GM06990 (cell line): Measurements from ENCODE around the gene LENG8.

Experiments used
- DNase-seq: peaks from one replicate; pipeline ENCODE4 v3.0.0-alpha.2; 2011; ENCODE audit not compliant: insufficient read length; ENCODE audit errors: extremely low read depth
- H3K27me3 ChIP-seq: replicated peaks from 2 replicates; pipeline ENCODE4 v1.6.0; 2011; ENCODE audit warnings: low read length; ENCODE audit not compliant: control insufficient read depth, insufficient read depth
- H3K36me3 ChIP-seq: 2 replicates; pipeline ENCODE4 v1.5.1; 2011; ENCODE audit warnings: low read length; ENCODE audit not compliant: control insufficient read depth, insufficient read depth
- H3K4me3 ChIP-seq: replicated peaks from 2 replicates; pipeline ENCODE4 v1.5.1; 2011; ENCODE audit warnings: low read depth, mild to moderate bottlenecking, control low read depth, low read length
- TF ChIP-seq, protein P1 (sequence below): IDR thresholded peaks from 2 replicates; pipeline ENCODE4 v1.5.1; 2011; ENCODE audit warnings: low read length, control low read depth, mild to moderate bottlenecking, inconsistent platforms; ENCODE audit not compliant: insufficient read depth, poor library complexity, severe bottlenecking

LENG8 gene

DNA sequence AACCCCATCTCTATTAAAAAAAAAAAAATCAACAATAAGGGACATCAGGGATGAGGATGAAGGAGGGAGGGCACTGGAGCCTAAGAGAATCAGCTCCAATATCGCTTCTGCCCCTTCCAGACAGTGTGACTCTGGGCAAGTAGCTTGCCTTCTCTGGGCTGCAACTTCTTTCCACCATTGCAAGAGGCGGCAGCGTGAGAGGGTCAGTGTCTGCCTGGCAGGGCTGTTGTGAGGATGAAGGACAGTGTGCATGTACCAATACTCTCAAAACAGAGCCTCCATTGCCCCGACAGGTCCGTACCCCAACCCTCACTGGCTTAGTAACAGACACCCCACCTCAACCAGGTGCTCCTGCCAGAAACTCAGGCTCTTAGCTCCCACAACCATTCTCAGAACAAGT lies 15.3 kb upstream of the LENG8 start:
- DNase-seq: no peak
- TF ChIP-seq, protein P1, sequence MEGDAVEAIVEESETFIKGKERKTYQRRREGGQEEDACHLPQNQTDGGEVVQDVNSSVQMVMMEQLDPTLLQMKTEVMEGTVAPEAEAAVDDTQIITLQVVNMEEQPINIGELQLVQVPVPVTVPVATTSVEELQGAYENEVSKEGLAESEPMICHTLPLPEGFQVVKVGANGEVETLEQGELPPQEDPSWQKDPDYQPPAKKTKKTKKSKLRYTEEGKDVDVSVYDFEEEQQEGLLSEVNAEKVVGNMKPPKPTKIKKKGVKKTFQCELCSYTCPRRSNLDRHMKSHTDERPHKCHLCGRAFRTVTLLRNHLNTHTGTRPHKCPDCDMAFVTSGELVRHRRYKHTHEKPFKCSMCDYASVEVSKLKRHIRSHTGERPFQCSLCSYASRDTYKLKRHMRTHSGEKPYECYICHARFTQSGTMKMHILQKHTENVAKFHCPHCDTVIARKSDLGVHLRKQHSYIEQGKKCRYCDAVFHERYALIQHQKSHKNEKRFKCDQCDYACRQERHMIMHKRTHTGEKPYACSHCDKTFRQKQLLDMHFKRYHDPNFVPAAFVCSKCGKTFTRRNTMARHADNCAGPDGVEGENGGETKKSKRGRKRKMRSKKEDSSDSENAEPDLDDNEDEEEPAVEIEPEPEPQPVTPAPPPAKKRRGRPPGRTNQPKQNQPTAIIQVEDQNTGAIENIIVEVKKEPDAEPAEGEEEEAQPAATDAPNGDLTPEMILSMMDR: no peak
- Histone ChIP-seq H3K4me3 (no peak overlapping the region), H3K36me3 (no peaks in the 10 kb centered on the region), H3K27me3 (no peaks in the 10 kb centered on the region)

DNA sequence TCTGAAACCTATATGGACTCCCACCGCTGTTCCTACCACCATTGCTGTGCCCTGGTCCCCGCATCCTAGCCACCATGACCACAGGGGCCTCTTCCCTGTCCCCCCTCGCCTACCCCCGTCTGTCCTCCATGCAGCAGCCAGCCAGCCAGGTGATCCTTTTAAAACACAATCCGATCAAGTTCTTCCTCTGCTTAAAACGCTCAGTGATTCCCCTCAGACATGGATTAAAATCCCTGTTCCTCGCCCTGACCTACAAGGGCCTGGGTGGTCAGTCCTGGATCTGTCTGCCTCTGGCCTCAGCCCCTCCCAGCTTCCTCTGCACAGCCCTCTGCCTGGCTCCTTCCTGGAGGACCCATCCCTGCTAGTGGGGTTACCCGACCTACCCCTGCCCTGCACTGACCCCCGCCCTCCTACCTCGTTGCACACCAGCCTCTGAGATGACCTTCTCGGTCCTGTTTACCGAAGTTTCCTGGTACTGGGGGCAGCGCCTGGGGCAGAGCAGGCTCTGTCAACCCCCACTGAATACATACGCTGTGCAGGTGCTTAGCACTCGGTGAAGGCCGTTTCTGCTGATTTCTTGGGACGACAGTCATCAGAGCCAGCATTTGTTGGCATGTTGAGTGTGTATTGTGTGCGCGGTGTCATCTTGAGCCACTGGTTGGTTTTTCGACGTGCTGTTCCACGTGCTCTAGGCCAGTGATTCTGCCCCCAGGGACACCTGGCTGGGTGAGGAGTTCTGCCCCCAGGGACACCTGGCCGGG lies 14.7 kb upstream of the LENG8 start:
- Histone ChIP-seq H3K27me3 (no peaks in the 10 kb centered on the region), H3K36me3 (no peaks in the 10 kb centered on the region; the same call in 1 of the 2 replicates), H3K4me3 (no peak overlapping the region)
- TF ChIP-seq, protein P1: no peak
- DNase-seq: no peak

DNA sequence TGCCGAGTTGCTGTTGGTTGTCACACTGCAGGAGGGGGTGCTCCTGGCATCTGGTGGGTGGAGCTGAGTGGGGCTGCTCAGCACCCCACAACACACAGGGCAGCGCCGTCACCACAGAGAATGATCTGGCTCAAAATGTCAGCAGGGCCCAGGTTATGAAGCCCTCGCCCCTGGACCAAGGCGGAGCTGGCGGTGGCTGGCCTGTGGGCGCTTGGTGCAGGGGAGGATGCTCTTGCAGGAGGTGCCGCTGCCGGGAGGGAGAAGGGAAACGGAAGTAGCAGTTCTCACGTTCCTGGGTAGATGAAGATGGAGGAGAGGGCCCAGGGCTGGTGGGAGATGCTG lies 14.2 kb upstream of the LENG8 start:
- H3K4me3 ChIP-seq: no peak overlapping the region
- TF ChIP-seq, protein P1: no peak
- DNase-seq: no peak

DNA sequence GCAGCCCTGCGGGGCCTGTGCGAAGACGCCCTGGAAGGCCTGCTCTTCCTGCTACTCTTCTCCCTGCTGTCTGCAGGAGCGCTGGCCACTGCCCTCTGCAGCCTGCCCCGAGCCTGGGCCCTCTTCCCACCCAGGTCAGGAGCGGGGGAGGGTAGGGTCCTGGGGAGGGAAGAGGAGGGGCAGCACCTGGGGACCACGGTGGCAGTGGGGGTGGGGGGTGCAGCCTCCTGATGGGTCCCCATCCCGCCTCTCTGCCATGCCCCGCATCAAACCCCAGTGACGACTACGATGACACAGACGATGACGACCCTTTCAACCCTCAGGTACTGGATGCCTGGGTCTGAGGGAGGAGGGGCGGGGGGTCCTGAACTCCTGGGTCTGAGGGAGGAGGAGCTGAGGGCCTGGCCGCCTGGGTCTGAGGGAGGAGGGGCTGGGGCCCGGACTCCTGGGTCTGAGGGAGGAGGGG lies 13.4 kb upstream of the LENG8 start:
- Histone ChIP-seq H3K36me3 (peaks cover under 1% of the 10 kb centered on the region), H3K4me3 (no peak overlapping the region), H3K27me3 (no peaks in the 10 kb centered on the region)
- TF ChIP-seq, protein P1: no peak
- DNase-seq: no peak

More for the DNA sequence above, 14.2 kb upstream of the LENG8 start:
- H3K27me3 ChIP-seq: no peaks in the 10 kb centered on the region
- no peaks in the 10 kb centered on the region; the same call in 1 of the 2 replicates for H3K36me3 ChIP-seq

DNA sequence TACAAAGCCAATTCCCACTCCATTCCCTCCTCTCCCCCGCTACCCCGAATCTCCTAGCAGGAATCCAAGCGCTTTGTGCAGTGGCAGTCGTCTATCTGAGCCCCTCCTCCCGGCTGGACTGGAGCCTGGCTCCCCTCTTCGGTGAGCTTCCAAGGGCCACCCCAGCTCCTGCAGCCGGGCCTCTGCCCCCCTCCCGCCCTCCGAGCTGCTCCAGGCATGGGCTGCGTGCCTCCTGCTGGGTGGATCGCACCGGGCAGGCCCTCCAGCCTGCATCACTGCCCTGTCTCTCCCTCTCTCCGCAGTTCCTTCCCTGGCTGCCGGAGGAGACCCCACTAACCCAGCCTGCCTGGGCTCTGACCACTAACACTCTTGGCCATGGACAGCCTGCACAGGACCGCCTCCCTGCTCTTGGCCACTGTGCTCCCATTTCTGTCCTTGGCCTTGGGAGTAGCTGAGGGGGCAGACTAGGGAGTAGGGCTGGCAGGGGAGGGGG lies 12.9 kb upstream of the LENG8 start:
- no peak for DNase-seq
- no peaks in the 10 kb centered on the region for H3K27me3 ChIP-seq
- no peak overlapping the region for H3K4me3 ChIP-seq
- H3K36me3 ChIP-seq: peaks cover 3% of the 10 kb centered on the region
- TF ChIP-seq, protein P1: no peak
